GM21737 (cell line): ENCODE data around the gene SUN5.
"Not testable (repeated sequence)": the region's sequence is repeated elsewhere in the genome, so short reads cannot be mapped to it uniquely, and the experiment has no call there.

Source experiments
- ATAC-seq: cut with Tn5 transposase; IDR thresholded peaks from one replicate; pipeline ENCODE4 v1.9.1; 2021; ENCODE audit warnings: mild to moderate bottlenecking, moderate library complexity; ENCODE audit not compliant: unreplicated experiment

Gene SUN5

GRCh38 chr20:33004141-33004751 lies at the start of gene SUN5:
SUN5 (minus strand) TSS chr20:33004433; CDS start chr20:33004340, 93 bp downstream.
- ATAC-seq, result no peak

- no peak for ATAC-seq
Observed at GRCh38 chr20:33053291-33054106, 49.3 kb upstream of the SUN5 start, which contains the start of gene BPIFB3. BPIFB3 (plus strand) TSS chr20:33053903; CDS start chr20:33055436, 1,533 bp downstream.

- no peak for ATAC-seq
Observed at GRCh38 chr20:33051333-33051732, 47.1 kb upstream of the SUN5 start.

- ATAC-seq, result no peak
Observed at GRCh38 chr20:33046412-33046811, 42.2 kb upstream of the SUN5 start.

GRCh38 chr20:33045129-33045721 lies 41.0 kb upstream of the SUN5 start:
- not testable (repeated sequence) for ATAC-seq

GRCh38 chr20:33043731-33044181 lies 39.5 kb upstream of the SUN5 start:
- no peak for ATAC-seq

- ATAC-seq, result no peak
Observed at GRCh38 chr20:33042983-33043730, 38.9 kb upstream of the SUN5 start.

GRCh38 chr20:33042430-33042829 lies 38.2 kb upstream of the SUN5 start:
- ATAC-seq, result no peak

- ATAC-seq, result no peak
Observed at GRCh38 chr20:33038243-33038642, 34.0 kb upstream of the SUN5 start.

GRCh38 chr20:33037456-33037855 lies 33.2 kb upstream of the SUN5 start:
- no peak for ATAC-seq

GRCh38 chr20:33034901-33035492 lies 30.8 kb upstream of the SUN5 start:
- ATAC-seq, result no peak

- ATAC-seq, result no peak
Observed at GRCh38 chr20:33034115-33034514, 29.9 kb upstream of the SUN5 start.

GRCh38 chr20:33033381-33033780 lies 29.1 kb upstream of the SUN5 start:
- no peak for ATAC-seq

- no peak for ATAC-seq
Observed at GRCh38 chr20:33032555-33032954, 28.3 kb upstream of the SUN5 start.

- no peak for ATAC-seq
Observed at GRCh38 chr20:33031531-33031930, 27.3 kb upstream of the SUN5 start, which contains the start of gene BPIFB6. BPIFB6 (plus strand) TSS chr20:33031648; CDS start chr20:33031648, 0 bp downstream.

- no peak for ATAC-seq
Observed at GRCh38 chr20:33030569-33030968, 26.3 kb upstream of the SUN5 start.

- ATAC-seq, result no peak
Observed at GRCh38 chr20:33030076-33030475, 25.8 kb upstream of the SUN5 start.

- no peak for ATAC-seq
Observed at GRCh38 chr20:33028875-33029274, 24.6 kb upstream of the SUN5 start.

GRCh38 chr20:33027769-33028751 lies 23.8 kb upstream of the SUN5 start:
- no peak for ATAC-seq
